Globus pallidus (tissue), 1 donor: ENCODE results near the gene LINGO4.

Source experiments
- DNase-seq: peaks from one replicate; pipeline ENCODE4 v3.0.0-alpha.2; 2015; ENCODE audit warnings: low spot score

Gene LINGO4

DNA sequence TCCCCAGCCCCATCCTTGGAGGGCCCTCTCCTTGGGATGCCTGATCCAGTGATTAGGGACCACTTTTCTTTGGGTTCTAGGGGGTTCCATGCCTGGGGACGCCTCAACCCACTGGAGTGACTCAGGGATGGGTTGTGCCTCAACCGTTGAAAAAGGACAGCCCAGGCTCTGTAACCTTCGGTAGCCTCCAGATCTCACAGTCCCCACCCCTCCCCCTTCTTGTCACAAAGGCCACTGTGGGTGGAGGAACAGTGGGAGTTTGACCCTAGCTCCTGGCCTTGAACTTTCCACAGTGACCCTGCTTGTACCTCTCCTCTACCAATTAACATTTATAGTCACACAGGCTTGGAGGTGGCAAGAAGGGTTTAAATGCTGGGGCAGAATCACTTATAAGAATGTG is 29.0 kb upstream of the LINGO4 start:
- no peak for DNase-seq

GRCh38 chr1:151833172-151833900 is 28.1 kb upstream of the LINGO4 start:
- DNase-seq, result no peak

DNA sequence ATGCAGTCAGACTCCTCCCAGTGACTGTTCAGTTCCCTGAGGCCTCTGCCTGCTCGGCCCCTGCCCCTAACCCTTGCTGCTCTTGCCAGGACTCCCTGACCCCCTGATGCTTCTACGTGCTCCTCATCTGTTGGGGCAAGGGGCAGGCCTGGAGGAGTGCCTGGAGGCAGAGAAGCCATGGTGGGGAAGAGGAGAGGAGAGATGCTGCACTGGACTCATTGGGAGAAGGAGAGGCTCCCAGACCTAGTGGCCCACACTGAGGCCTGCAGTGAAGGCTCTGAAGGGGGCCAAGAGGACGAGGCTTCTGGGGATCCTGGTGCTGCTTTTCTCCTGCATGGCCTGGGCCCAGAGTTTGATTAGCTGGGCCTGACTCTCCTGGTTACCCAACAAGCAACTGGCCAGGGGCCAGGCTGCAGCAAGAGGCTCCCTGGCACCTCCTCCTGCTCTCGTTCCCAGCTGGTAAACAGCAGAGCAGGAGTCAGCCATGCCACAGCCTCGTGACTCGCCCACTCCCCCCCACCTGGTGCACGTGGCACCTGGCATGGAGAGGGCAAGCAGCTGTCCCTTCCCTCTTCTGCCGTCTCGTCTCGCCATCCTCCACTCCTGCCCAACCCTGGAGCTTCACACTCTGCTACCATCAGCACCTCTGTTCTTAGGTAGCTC is 27.2 kb upstream of the LINGO4 start:
- DNase-seq, result no peak

- DNase-seq, result no peak
Measured at GRCh38 chr1:151831605-151832004, 26.4 kb upstream of the LINGO4 start, which contains the start of gene RORC. Gene RORC, minus strand, starts transcription at chr1:151831802. Its CDS starts 38 bp downstream, at chr1:151831764.

DNA sequence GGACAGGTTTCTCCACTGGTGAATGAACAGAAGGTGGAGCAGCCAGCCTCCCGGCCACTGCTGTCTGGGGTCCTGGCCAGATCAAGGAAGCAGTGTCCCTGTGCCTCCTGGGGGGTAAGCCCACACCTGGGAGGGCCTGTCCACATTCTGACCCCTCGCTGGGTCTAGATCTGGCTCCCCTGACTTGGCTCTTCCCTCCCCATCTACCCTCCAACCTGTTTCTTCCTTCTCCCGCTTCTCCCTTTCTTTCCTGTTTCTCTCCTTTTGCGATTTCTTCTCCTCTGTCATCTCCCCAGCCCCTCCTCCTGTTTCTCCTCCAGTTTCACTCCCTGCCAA is 26.0 kb upstream of the LINGO4 start:
- DNase-seq, result no peak

DNA sequence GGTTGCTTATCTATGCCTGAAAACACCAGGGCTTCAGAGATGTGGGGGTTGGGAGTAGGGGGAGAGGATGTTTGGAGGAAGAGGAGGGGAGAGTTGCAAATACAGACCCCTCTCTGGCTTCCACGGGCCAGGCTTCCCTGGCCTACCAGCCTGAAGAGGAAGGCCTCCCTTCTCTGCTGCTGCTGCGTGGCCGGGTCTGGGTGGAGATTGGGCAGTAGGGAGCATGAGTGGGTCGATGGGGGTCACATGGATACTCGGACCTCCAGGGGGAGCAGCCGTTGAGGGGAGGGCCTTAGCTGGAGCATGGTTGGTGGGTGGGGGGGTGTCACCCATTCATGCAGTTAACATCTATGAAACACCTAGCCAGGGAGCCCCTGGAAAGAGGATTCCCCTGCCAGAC is 24.8 kb upstream of the LINGO4 start:
- no peak for DNase-seq

- no peak for DNase-seq
Measured at GRCh38 chr1:151829352-151830046, 24.3 kb upstream of the LINGO4 start.

GRCh38 chr1:151828921-151829320 is 23.7 kb upstream of the LINGO4 start:
- DNase-seq, result no peak

DNA sequence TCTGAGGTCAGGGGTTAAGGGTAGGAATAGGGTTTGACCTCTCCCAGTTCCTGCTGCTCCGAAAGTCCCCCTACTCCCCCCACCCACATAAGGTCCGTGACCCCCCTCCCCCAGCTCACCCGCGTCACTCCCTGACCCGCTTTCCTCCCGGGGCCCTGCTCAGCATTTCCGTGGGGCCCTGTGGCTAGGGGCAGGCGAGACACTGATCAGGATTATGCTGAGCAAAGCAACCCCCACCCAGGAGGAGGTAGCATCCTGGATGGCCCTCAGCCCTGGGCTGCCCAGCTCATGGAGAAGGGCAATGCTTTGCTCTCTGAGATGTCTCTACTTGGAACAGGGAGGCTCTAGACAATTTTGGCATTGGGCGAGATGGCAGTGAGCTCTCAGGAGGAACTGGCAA is 22.6 kb upstream of the LINGO4 start:
- no peak for DNase-seq

DNA sequence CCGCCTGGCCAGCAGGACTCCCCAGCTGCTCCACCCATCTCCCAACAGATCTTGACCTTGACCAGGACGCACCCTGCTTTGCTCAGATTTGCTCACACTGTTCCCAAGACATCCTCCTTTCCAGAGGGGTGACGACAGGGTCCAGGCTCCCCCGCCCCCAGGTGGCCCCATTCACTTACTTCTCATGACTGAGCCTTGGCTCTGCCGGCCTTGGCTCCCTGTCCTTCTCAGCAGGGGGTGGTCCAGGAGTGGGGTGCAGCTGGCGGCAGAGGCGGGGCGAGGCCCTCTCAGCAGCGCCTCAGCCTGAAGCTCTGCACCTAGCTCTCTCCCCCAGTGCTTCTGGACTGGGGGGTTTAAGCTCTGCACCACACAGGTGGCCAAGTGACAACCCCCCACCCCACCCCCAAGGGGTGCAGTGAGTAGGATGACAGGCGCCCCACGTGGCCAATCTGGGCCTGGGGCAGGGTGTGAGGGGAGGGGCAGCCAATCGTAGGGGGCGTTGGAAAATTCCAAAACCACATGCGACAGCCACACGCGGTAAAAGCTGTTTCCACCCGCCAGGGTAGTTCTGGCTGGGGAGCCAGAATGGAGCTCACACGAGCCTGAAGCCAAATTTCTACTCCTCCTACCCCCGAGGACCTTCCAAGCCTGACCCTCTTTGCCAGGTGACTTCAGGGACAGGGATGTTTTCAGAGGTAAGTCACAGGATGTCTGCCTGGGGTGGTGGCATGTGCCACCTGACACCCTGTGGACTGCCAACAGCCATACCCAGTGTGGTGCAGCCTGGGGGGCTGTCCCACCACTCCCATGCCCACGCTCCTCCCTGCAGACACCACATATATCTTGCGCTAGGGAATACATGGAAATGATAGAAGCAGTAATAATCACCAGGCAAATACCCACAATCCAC is 20.8 kb upstream of the LINGO4 start:
- no peak for DNase-seq

- no peak for DNase-seq
Measured at GRCh38 chr1:151825204-151825603, 20.0 kb upstream of the LINGO4 start.

GRCh38 chr1:151823175-151823574 is 18.0 kb upstream of the LINGO4 start:
- DNase-seq, result no peak

DNA sequence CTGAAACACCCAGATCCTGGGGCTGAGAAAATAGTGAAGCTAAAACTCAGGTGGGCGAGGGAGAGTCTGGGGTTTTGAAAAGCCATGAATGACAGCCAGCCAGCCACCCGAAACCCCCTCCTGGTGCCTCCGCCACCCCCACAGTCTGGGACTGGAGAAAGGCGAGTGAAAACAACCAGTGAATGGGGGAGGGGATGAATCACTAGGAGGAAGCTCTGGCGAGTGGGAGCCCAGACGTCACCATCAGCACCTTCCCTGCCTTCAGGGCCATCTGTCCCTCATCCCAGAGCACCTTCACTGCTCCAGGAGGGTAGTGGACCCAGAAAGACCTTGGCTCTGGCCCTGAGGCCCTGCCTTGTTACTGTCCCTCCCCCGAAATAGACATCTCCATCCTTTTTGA is 17.2 kb upstream of the LINGO4 start:
- no peak for DNase-seq

DNA sequence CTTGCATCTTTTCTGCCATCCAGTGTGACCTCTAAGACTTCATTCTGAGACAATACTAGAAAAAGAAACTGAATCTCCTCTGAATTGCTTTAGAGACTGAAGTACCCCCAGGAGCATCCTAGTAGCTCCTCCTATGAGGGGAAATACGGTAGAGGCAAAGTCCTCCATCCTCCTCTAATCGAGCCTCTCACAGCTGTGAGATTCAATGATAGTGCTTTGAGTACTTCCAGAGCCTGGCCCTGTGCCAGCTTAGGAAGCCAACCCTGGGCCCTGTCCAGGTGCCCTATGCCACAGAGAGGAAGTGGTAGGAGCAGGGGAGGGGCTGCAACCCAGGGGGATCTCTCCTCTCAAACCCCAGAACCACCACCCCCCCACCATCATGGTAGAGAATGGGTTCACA is 15.7 kb upstream of the LINGO4 start:
- no peak for DNase-seq

DNA sequence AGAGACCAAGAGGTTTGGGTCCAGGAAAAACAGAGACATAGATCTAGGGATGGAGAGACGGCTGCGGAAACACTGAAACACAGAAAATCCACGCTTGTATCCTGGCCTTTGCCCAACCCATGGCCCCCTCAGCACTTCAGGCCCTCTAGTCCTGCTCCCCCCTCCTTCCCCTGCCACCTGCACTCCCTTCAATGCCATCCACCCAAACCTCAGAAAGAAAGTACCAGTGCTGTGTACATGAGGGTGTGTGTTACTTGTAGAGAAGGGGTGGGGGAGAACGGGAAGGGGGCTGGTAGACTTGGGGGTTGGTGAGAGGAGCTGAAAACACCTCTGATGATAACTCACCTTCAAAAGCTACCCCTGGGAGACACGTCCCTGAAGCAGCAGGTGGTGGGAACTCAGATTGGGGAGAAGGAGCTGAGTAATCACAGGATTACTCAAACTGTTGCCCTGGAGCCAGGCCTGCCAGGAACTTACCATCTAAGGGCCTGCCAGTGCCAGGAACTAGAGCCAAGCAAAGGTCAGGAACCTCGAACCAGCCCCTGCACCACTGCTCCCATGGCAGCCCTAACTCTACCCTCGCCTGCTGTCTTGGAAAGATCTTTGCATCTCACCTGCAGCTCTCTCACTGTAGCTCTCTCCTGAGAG is 14.9 kb upstream of the LINGO4 start:
- no peak for DNase-seq

GRCh38 chr1:151819227-151819835 is 14.1 kb upstream of the LINGO4 start:
- DNase-seq, result no peak

- no peak for DNase-seq
Measured at GRCh38 chr1:151817353-151817730, 12.1 kb upstream of the LINGO4 start.

DNA sequence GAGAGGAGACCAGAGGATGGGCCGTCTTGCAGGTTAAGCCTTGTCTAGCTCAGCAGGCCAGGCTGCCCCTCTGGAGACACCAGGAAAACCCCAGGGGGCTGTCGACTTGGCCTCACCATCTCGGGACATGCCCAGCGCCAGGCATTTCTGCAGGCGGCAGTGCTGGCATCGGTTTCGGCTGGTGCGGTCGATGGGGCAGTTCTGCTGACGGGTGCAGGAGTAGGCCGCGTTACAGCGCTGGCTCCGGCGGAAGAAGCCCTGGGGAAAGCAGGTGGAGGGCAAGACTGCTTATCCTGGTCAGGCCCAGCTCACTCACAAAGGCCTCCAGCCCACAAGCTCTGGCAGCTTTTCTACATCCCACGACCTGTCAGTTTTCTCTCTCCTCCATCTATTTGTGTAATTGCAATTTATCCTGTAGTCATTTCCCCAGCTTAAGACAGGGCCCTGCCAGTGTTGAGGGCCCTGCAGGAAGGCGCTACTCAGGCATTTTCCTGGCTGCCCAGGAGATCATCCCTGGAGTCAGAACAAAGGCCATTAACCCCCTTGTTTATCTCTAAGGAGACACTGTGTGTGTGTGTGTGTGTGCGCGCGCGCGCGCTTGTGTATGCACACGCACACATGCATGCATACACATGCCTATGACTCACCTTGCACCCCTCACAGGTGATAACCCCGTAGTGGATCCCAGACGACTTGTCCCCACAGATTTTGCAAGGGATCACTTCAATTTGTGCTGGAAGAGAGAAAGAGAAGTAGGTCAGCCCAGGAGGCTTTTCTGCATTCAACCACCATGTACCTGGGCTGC is 11.5 kb upstream of the LINGO4 start:
- DNase-seq, result no peak

DNA sequence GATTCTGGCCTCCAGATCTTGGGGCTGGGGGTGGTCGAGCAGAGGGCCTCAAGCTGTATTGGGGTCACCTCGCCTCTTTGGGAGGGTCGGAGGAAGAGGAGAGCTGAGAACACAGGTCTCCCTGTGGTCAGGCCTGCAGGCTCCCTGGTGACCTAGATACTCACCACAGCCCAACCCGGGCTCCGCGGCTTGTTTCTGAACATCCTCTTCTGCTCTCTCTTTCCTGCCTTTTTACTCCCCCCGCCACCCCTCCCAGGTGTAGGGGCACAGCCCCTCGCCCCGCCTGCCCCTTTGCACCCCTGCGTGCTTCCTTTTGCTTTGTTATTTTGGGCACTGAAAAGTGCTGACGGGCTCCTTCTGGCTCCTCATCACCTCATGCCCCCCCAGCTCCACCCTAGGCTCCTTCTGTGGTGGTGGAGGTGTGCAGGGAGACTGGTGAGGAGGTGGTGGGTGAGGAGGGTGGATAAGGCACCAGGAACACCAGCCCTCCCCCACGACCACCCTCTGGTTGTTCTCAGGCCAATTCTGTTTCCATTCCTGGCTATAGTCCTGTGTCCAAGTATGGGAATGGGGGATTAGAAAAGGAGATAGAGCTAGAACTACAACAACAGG is 10.6 kb upstream of the LINGO4 start:
- DNase-seq, result no peak

- DNase-seq, result no peak
Measured at GRCh38 chr1:151814971-151815545, 9.8 kb upstream of the LINGO4 start.
